ENCODE data around the gene ZFAND4. TPM values are rescaled to one million over a fixed set of nuclear protein-coding genes. Genes with fewer than 3 reads are reported as not detected.

Gene ZFAND4
- total RNA-seq: 12.8 and 15.3 TPM in 2 replicates

GRCh38 chr10:45672181-45673073, at the start of gene ZFAND4:
Gene ZFAND4 (minus strand): TSS chr10:45672772. CDS start chr10:45663725, 9,047 bp downstream.

Other genes starting within 250 kb of the ZFAND4 start
- gene WASHC2C, start 54.5 kb upstream of the ZFAND4 start, total RNA-seq: 33.6 and 36.3 TPM in 2 replicates
- gene AGAP4, start 174.7 kb upstream of the ZFAND4 start, total RNA-seq: 3.3 and 4.5 TPM in 2 replicates

Measured in hair follicle dermal papilla cell (primary cell).